ENCODE results near the gene METTL3. TPM values are rescaled to one million over a fixed set of nuclear protein-coding genes. Genes with fewer than 3 reads are reported as not detected.

Gene METTL3
- total and polyA plus RNA-seq, 2 donors (not counting 3 experiments of a cell fraction or from before 2014, with no cell fraction given), result 65.0 to 85.3 TPM

DNA sequence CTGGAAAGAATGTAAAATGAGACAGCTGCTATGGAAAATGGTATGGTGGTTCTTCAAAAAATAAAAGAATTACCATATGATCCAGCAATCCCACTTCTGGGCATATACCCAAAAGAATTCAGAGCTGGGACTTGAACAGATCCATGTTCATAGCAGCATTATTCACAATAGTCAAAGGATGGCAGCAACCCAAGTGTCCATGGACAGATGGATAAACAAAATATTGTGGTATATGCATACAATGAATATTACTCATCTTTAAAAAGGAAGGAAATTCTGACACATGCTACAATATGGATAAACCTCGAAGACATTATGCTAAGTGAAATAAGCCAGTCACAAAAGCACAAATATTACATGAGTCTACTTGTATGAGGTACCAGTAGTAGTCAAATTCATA is 43.5 kb downstream of the METTL3 start:
- Histone ChIP-seq H3K4me3 (replicated peaks in 1 of 3; ENCODE audit: insufficient read depth in 1 of 3, low read depth in 1 of 3, low read length in 3 of 3) (no peak overlapping the region), H3K79me2 (ENCODE audit: control insufficient read depth, insufficient read depth, low read length) (no peaks in the 10 kb centered on the region), H3K36me3 (ENCODE audit: control insufficient read depth in 2 of 2, extremely low read depth in 1 of 2, insufficient read depth in 2 of 2, low read length in 2 of 2) (peaks cover 5 to 11% of the 10 kb centered on the region in 2 experiments), H3K27me3 (ENCODE audit: control insufficient read depth in 2 of 2, insufficient read depth in 2 of 2, low read length in 2 of 2) (no peaks in the 10 kb centered on the region), H3K27ac (ENCODE audit: insufficient read depth, low read depth, low read length) (peak overlapping the region; percentile 79), H2AFZ (ENCODE audit: low read depth, low read length) (no peak overlapping the region), H3K4me1 (ENCODE audit: control insufficient read depth, extremely low read depth, insufficient read depth, low read length) (peaks cover 17% of the 10 kb centered on the region), H4K20me1 (replicated peaks; ENCODE audit: control insufficient read depth, extremely low read depth, insufficient read depth, low read length) (no peaks in the 10 kb centered on the region), H3K9me1 (replicated peaks; ENCODE audit: control insufficient read depth, extremely low read depth, insufficient read depth, low read length) (no peaks in the 10 kb centered on the region), H3K9me3 (replicated peaks; ENCODE audit: control insufficient read depth, insufficient read depth, low read length) (no peaks in the 10 kb centered on the region), H3K9ac (replicated peaks; ENCODE audit: extremely low read depth, insufficient read depth, low read length) (peak overlapping the region; percentile 25), H3K4me2 (ENCODE audit: insufficient read depth, low read length) (no peak overlapping the region)
- ChIA-PET POLR2A (interaction anchor here (1.1 kb wide), 1 partner anchor 11 kb away, joined by 3 read pairs; the partner anchor contains the start of gene CHD8), CTCF (interaction anchor here (0.6 to 1.6 kb wide), 5 partner anchors 9 to 48 kb away, joined by 3 to 13 read pairs (median 3); partner anchors contain the start of genes CHD8, RAB2B and TOX4)
- intact Hi-C loops (cut with micrococcal nuclease), result loop anchor here (1.0 kb wide), 2 partner anchors 10 to 11 kb away; partner anchors contain the start of genes CHD8 and TOX4
- TF ChIP-seq, protein P1, sequence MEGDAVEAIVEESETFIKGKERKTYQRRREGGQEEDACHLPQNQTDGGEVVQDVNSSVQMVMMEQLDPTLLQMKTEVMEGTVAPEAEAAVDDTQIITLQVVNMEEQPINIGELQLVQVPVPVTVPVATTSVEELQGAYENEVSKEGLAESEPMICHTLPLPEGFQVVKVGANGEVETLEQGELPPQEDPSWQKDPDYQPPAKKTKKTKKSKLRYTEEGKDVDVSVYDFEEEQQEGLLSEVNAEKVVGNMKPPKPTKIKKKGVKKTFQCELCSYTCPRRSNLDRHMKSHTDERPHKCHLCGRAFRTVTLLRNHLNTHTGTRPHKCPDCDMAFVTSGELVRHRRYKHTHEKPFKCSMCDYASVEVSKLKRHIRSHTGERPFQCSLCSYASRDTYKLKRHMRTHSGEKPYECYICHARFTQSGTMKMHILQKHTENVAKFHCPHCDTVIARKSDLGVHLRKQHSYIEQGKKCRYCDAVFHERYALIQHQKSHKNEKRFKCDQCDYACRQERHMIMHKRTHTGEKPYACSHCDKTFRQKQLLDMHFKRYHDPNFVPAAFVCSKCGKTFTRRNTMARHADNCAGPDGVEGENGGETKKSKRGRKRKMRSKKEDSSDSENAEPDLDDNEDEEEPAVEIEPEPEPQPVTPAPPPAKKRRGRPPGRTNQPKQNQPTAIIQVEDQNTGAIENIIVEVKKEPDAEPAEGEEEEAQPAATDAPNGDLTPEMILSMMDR (IDR thresholded peaks at IDR 0.05; ENCODE audit: extremely low read depth in 1 of 2, insufficient read depth in 1 of 2, low read depth in 1 of 2, low read length in 2 of 2), result no peak
- TF ChIP-seq POLR2AphosphoS5 (IDR thresholded peaks at IDR 0.05; ENCODE audit: insufficient read depth, low read depth, low read length) (peak; percentile 18), FOS (IDR thresholded peaks at IDR 0.05; ENCODE audit: borderline replicate concordance, insufficient read depth, low read length) (peak; percentile 76), JUN (IDR thresholded peaks at IDR 0.05; ENCODE audit: borderline replicate concordance, insufficient read depth, insufficient read length, low read depth) (peak; percentile 90)
- BruUV-seq (replicated peaks), result no TSS peak
- dilution Hi-C loops (cut with MboI; ENCODE audit: extremely low pct_ligation_motif_present, low sequenced_read_pairs), result no loop called here
- FAIRE-seq (peak; percentile 92), DNase-seq (ENCODE audit: low read depth, low spot score) (peak; percentile 99)

All from endothelial cell of umbilical vein (primary cell).